Activated T-helper 1 cell treated with anti-CD3 and anti-CD28 coated beads, Interleukin-12 subunit alpha, Interleukin-12 subunit beta, Interleukin-2, Interleukin-4 antibody, amounts not matched to agents 30 ng/mL and 10 ng/mL and 1 ng/mL, durations not matched to agents 14 hours and 24 hours and 36 hours (primary cell): ENCODE results near the gene MRRF. TPM values are rescaled to one million over a fixed set of nuclear protein-coding genes. Genes with fewer than 3 reads are reported as not detected.

ENCODE experiments used
- DNase-seq: peaks from one replicate; pipeline ENCODE4 v3.0.0; 2021; ENCODE audit warnings: low spot score
- H3K27ac Mint-ChIP-seq: one replicate; pipeline ENCODE4 v1.8.0; 2021; ENCODE audit warnings: mild to moderate bottlenecking, mixed read lengths
- H3K27me3 Mint-ChIP-seq: one replicate; pipeline ENCODE4 v1.8.0; 2022; ENCODE audit warnings: mild to moderate bottlenecking, moderate library complexity, mixed read lengths; ENCODE audit not compliant: insufficient read depth
- H3K36me3 Mint-ChIP-seq: one replicate; pipeline ENCODE4 v1.8.0; 2021; ENCODE audit warnings: low read depth, mixed read lengths
- H3K4me1 Mint-ChIP-seq: one replicate; pipeline ENCODE4 v1.8.0; 2021; ENCODE audit warnings: low read depth, mixed read lengths
- H3K4me3 Mint-ChIP-seq: one replicate; pipeline ENCODE4 v1.8.0; 2021; ENCODE audit warnings: mild to moderate bottlenecking, moderate library complexity, mixed read lengths
- H3K9me3 Mint-ChIP-seq: one replicate; pipeline ENCODE4 v1.8.0; 2021; ENCODE audit warnings: mixed read lengths
- intact Hi-C: fragments of 100-400 bp; cut with micrococcal nuclease; formaldehyde crosslinking; loops from one replicate; pipeline ENCODE4 v1.15.1; 2024
- total RNA-seq: library from RNA; stranded (reverse); gene quantifications from 2 replicates; pipeline ENCODE4 v1.2.3, GENCODE V29; 2022

MRRF gene
- total RNA-seq, 1 donor from 2014 or later = 58.8 TPM

GRCh38 chr9:122222791-122223190, 41.9 kb upstream of the MRRF start:
- no peak for DNase-seq
- Mint-ChIP-seq H3K36me3 (peaks cover 3% of the 10 kb centered on the region), H3K4me1 (peaks cover 25% of the 10 kb centered on the region), H3K27ac (no peak overlapping the region), H3K9me3 (no peaks in the 10 kb centered on the region), H3K27me3 (peaks cover 72% of the 10 kb centered on the region), H3K4me3 (no peak overlapping the region)
- intact Hi-C loops = no loop called here

- peaks cover 65% of the 10 kb centered on the region for H3K27me3 Mint-ChIP-seq
- intact Hi-C loops = no loop called here
- peaks cover under 1% of the 10 kb centered on the region for H3K36me3 Mint-ChIP-seq
- no peak overlapping the region for H3K4me3 Mint-ChIP-seq
- H3K4me1 Mint-ChIP-seq = peaks cover 19% of the 10 kb centered on the region
- no peaks in the 10 kb centered on the region for H3K9me3 Mint-ChIP-seq
- H3K27ac Mint-ChIP-seq = no peak overlapping the region
- no peak for DNase-seq
These were observed 41.2 kb upstream of the MRRF start for GRCh38 chr9:122223435-122223834.

GRCh38 chr9:122225312-122226141, 39.2 kb upstream of the MRRF start:
- DNase-seq = no peak
- Mint-ChIP-seq H3K27ac (no peak overlapping the region), H3K9me3 (no peaks in the 10 kb centered on the region)

GRCh38 chr9:122226142-122226757, 38.4 kb upstream of the MRRF start:
- H3K27ac Mint-ChIP-seq = no peak overlapping the region

More at GRCh38 chr9:122225312-122226141, 39.2 kb upstream of the MRRF start:
- intact Hi-C loops = no loop called here
- Mint-ChIP-seq H3K4me3 (no peak overlapping the region), H3K36me3 (no peaks in the 10 kb centered on the region), H3K27me3 (peaks cover 45% of the 10 kb centered on the region), H3K4me1 (peaks cover 6% of the 10 kb centered on the region)

GRCh38 chr9:122226758-122227574, 37.7 kb upstream of the MRRF start:
- H3K27me3 Mint-ChIP-seq = peaks cover 43% of the 10 kb centered on the region
- H3K4me1 Mint-ChIP-seq = peaks cover 6% of the 10 kb centered on the region
- H3K36me3 Mint-ChIP-seq = no peaks in the 10 kb centered on the region
- no peak overlapping the region for H3K27ac Mint-ChIP-seq
- no peaks in the 10 kb centered on the region for H3K9me3 Mint-ChIP-seq
- intact Hi-C loops = no loop called here
- DNase-seq = no peak
- H3K4me3 Mint-ChIP-seq = no peak overlapping the region

More at GRCh38 chr9:122226142-122226757, 38.4 kb upstream of the MRRF start:
- no peak overlapping the region for H3K4me3 Mint-ChIP-seq
- no peaks in the 10 kb centered on the region for H3K36me3 Mint-ChIP-seq
- DNase-seq = no peak
- peaks cover 6% of the 10 kb centered on the region for H3K4me1 Mint-ChIP-seq
- H3K9me3 Mint-ChIP-seq = no peaks in the 10 kb centered on the region
- intact Hi-C loops = no loop called here
- H3K27me3 Mint-ChIP-seq = peaks cover 44% of the 10 kb centered on the region

- no peaks in the 10 kb centered on the region for H3K36me3 Mint-ChIP-seq
- H3K27ac Mint-ChIP-seq = no peak overlapping the region
- H3K4me3 Mint-ChIP-seq = no peak overlapping the region
- H3K27me3 Mint-ChIP-seq = peaks cover 41% of the 10 kb centered on the region
- peaks cover 6% of the 10 kb centered on the region for H3K4me1 Mint-ChIP-seq
- intact Hi-C loops = no loop called here
- H3K9me3 Mint-ChIP-seq = no peaks in the 10 kb centered on the region
- DNase-seq = no peak
These were observed 37.1 kb upstream of the MRRF start for GRCh38 chr9:122227575-122227900.

- Mint-ChIP-seq H3K27ac (no peak overlapping the region), H3K4me3 (no peak overlapping the region), H3K4me1 (peaks cover 1% of the 10 kb centered on the region), H3K9me3 (no peaks in the 10 kb centered on the region), H3K36me3 (no peaks in the 10 kb centered on the region), H3K27me3 (peaks cover 38% of the 10 kb centered on the region)
- no peak for DNase-seq
- intact Hi-C loops = no loop called here
These were observed 36.5 kb upstream of the MRRF start for GRCh38 chr9:122228191-122228567.

- H3K4me3 Mint-ChIP-seq = no peak within 1 kb of the TSS
- no peak within 1 kb of the TSS for H3K27ac Mint-ChIP-seq
- peaks cover 32% of the 10 kb centered on the region for H3K27me3 Mint-ChIP-seq
- no peak for DNase-seq
- no peaks in the 10 kb centered on the region for H3K36me3 Mint-ChIP-seq
- intact Hi-C loops = no loop called here
- no peaks in the 10 kb centered on the region for H3K4me1 Mint-ChIP-seq
- no peaks in the 10 kb centered on the region for H3K9me3 Mint-ChIP-seq
These were observed 35.9 kb upstream of the MRRF start, which contains the start of gene LHX6 for GRCh38 chr9:122228568-122229484. Gene LHX6, minus strand, starts transcription at chr9:122228957. Its CDS starts 217 bp downstream, at chr9:122228740.

- no peak for DNase-seq
- H3K9me3 Mint-ChIP-seq = no peaks in the 10 kb centered on the region
- H3K36me3 Mint-ChIP-seq = no peaks in the 10 kb centered on the region
- intact Hi-C loops = no loop called here
- no peak overlapping the region for H3K27ac Mint-ChIP-seq
- no peak overlapping the region for H3K4me3 Mint-ChIP-seq
- H3K27me3 Mint-ChIP-seq = peaks cover 30% of the 10 kb centered on the region
- no peaks in the 10 kb centered on the region for H3K4me1 Mint-ChIP-seq
These were observed 35.2 kb upstream of the MRRF start for GRCh38 chr9:122229485-122229837.

GRCh38 chr9:122232796-122233306, 31.8 kb upstream of the MRRF start:
- no peak overlapping the region for H3K4me3 Mint-ChIP-seq
- intact Hi-C loops = no loop called here
- no peak for DNase-seq
- H3K4me1 Mint-ChIP-seq = no peaks in the 10 kb centered on the region
- H3K9me3 Mint-ChIP-seq = no peaks in the 10 kb centered on the region
- no peak overlapping the region for H3K27ac Mint-ChIP-seq
- H3K27me3 Mint-ChIP-seq = peaks cover 12% of the 10 kb centered on the region
- no peaks in the 10 kb centered on the region for H3K36me3 Mint-ChIP-seq

- Mint-ChIP-seq H3K27ac (no peak overlapping the region), H3K9me3 (no peaks in the 10 kb centered on the region), H3K36me3 (peaks cover 4% of the 10 kb centered on the region), H3K4me3 (no peak overlapping the region), H3K4me1 (no peaks in the 10 kb centered on the region), H3K27me3 (peaks cover 12% of the 10 kb centered on the region)
- DNase-seq = no peak
- intact Hi-C loops = no loop called here
These were observed 30.5 kb upstream of the MRRF start for GRCh38 chr9:122234022-122234748.

- Mint-ChIP-seq H3K27me3 (peaks cover 9% of the 10 kb centered on the region), H3K4me3 (no peak overlapping the region), H3K36me3 (peaks cover 20% of the 10 kb centered on the region), H3K4me1 (no peaks in the 10 kb centered on the region), H3K9me3 (no peaks in the 10 kb centered on the region), H3K27ac (no peak overlapping the region)
- intact Hi-C loops = no loop called here
- no peak for DNase-seq
These were observed 28.0 kb upstream of the MRRF start for GRCh38 chr9:122236681-122237080.
